Hepatic stellate cell (primary cell): ENCODE data around the gene OR2Z1.

Source experiments
- DNase-seq: peaks from one replicate; pipeline ENCODE4 v3.0.0; 2011; ENCODE audit warnings: low spot score

OR2Z1 gene, protein sequence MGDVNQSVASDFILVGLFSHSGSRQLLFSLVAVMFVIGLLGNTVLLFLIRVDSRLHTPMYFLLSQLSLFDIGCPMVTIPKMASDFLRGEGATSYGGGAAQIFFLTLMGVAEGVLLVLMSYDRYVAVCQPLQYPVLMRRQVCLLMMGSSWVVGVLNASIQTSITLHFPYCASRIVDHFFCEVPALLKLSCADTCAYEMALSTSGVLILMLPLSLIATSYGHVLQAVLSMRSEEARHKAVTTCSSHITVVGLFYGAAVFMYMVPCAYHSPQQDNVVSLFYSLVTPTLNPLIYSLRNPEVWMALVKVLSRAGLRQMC

DNA sequence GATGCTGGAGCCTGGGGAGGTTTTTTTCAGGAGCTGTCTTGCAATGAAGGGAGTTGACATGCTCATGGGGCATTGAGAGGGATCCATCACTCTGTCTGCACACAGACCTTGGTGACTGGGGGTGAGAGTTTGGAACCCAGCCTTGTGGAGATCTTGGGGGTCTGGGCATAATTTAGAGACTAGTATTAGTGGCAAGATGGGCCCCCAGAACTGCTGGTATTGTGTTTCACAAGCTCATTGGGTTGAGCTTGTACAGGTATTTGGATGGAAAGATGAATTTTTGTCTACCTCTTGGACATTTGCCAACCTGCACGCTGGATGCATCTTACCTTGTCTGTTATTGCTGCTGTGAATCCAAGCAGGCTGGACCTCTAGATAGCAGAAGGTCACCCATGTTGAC lies at the start of gene OR2Z1:
Gene OR2Z1, plus strand, starts transcription at position 301 of the 400 bp plus-strand sequence. CDS start 9,395 bp downstream, outside the sequence.
- no peak for DNase-seq

DNA sequence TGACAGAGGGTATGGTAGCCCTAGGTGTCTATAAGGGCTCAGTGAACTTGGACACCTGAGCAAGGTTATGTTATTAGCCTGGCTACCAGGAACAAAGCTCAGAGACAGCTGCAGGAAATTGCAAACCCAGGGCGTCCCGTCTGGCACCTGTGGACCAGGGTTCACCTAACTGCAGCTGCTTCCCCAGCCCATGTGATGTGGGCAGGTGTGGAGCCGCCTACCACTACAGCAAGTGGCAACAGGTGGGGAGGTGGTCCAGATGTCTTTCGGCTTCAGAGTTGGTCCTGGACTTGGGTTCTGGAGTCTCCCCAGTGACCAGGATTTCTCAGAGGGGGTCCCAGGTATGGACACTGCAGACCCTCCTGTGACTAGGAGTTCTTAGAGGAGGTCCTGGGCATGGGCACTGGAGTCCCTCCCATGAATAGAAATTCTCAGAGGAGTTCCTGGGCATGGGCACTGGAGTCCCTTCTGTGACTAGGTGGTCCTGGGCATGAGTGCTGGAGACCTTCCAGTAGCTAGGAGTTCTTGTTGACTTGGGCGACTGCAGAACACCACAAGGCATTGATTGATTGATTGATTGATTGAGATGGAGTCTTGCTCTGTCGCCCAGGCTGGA lies 48.0 kb upstream of the OR2Z1 start:
- DNase-seq = no peak

DNA sequence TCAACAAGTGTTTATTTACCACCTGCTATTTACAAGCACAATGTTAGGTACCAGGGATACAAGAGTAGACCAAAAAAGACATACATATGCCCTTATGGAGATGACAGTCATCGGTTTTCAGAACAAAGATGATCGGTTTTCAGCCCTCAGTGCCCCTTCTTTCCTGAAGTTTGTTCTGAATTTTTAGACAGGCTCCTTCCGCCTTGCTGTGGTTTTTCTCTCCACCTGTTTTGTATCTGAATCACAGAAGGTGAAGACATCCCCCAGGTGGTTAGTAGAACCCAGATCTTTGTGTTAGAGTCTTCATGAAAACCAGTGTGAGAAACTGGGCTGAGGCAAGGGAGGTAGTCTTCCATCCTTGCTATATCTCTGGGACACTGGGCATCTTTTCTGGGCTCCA lies 46.4 kb upstream of the OR2Z1 start:
- no peak for DNase-seq

- DNase-seq = no peak
Measured at GRCh38 chr19:8678244-8678807, 43.1 kb upstream of the OR2Z1 start.

- DNase-seq = no peak
Measured at GRCh38 chr19:8680676-8681344, 40.6 kb upstream of the OR2Z1 start.

- no peak for DNase-seq
Measured at GRCh38 chr19:8681345-8682029, 39.9 kb upstream of the OR2Z1 start.

DNA sequence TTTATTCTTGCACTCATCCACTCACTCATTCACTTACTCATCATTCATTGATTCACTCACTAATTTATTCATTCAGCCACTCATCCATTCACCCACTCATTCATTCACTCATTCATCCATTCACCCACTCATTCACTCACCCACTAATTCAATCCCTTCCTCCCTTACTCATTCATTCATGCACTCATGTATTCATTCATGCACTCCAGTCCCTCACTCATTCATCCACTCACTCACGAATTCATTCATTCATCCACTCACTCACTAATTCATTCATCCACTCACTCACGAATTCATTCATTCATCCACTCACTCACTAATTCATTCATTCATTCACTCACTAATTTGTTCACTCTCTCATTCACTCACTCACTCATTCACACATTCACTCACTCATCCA lies 39.0 kb upstream of the OR2Z1 start:
- DNase-seq = no peak

- DNase-seq = no peak
Measured at GRCh38 chr19:8682931-8683330, 38.5 kb upstream of the OR2Z1 start.

GRCh38 chr19:8684001-8684902 lies 37.2 kb upstream of the OR2Z1 start:
- DNase-seq = no peak

DNA sequence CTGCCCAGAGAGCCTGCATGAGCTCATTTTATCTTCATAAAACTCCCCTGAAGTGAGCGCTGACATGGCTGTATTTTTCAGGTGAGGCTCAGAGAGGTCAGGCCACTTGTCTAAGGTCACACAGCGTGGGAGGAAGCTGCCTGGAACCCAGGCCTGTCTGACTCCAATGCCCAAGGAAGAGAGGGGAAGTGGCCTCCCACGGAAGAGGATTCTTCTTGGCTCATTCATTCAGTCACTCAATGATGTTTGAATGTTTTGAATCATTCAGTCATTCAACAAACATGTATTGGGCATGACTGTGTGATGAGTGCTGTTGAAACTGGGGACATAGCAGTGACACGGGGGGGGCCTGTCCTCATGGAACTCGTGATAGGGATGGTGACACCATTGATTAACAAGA lies 34.9 kb upstream of the OR2Z1 start:
- DNase-seq = no peak

DNA sequence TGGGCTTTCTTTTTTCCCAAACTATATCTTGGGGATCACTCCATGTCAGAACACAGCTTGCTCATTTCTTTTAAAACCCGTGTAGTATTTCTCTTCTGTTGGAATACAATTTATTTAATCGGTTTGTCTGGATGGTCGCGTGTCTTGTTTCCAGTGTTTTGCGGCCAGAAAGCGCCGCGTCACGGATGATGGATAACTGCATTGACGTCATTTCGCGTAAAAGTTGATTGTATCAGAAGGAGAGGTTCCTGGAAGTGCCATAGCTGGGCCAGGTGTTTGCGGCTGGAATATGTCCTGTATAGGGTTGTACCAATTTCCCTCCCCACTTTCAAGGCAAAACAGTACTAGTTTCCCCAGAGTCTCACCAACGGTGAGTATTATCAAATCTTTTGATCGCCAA lies 32.5 kb upstream of the OR2Z1 start:
- no peak for DNase-seq

GRCh38 chr19:8690753-8691539 lies 30.5 kb upstream of the OR2Z1 start:
- DNase-seq = no peak

GRCh38 chr19:8695501-8695900 lies 25.9 kb upstream of the OR2Z1 start:
- no peak for DNase-seq

GRCh38 chr19:8695911-8696310 lies 25.5 kb upstream of the OR2Z1 start:
- no peak for DNase-seq

- DNase-seq = no peak
Measured at GRCh38 chr19:8696993-8697392, 24.4 kb upstream of the OR2Z1 start.

GRCh38 chr19:8697671-8698432 lies 23.6 kb upstream of the OR2Z1 start:
- no peak for DNase-seq

DNA sequence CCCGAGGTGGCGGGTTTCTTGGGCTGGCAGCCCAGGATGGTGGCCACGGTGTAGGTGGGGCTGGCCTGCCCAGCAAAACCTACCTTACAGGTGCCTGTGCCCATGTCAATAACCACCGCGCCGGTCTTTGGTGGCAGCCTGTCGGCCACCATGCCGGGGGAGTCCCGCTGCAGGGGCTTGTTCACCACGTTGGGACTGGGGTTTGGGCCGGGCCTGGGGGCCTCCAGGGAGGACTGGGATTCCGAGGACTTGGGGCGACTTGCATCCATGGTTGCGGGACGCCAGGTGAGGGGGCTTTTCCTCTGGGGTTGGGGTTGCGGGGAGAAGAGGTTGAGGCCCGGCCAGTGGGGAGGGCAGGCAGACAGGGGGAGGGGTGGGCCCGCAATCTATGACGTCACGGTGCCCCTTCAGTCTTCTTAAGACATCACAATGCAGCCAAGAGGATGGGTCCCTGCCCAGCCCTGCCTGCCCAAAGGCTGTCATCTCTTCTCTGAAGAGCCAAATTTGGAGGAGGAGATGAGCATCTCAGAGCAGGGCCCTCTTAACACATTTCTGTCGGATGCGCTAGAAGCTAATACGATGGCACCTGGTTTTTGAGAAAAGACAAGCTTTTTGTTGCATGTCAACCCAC lies 22.9 kb upstream of the OR2Z1 start, which contains the start of gene ACTL9:
Gene ACTL9, minus strand, starts transcription at position 363 of the 631 bp plus-strand sequence. Its CDS starts 94 bp downstream, at position 269.
- DNase-seq = no peak

- no peak for DNase-seq
Measured at GRCh38 chr19:8699908-8700307, 21.5 kb upstream of the OR2Z1 start.

- DNase-seq = no peak
Measured at GRCh38 chr19:8700956-8701355, 20.5 kb upstream of the OR2Z1 start.
